ENCODE measurements around the gene CLC.

CLC gene

GRCh38 chr19:39752390-39752789 is 14.6 kb upstream of the CLC start:
- H3K27ac ChIP-seq (ENCODE audit: low read depth, low read length) = no peak overlapping the region
- H3K4me3 ChIP-seq (ENCODE audit: low read depth in 1 of 2, low read length in 2 of 2) = no peak overlapping the region
- H3K9me3 ChIP-seq (ENCODE audit: low read length) = no peaks in the 10 kb centered on the region
- no peak overlapping the region for H3K9ac ChIP-seq (ENCODE audit: low read length)
- no peaks in the 10 kb centered on the region for H3K4me1 ChIP-seq (ENCODE audit: insufficient read depth, low read length)
- peaks cover 0 to 4% of the 10 kb centered on the region in 2 donors for H3K27me3 ChIP-seq (ENCODE audit: control insufficient read depth in 1 of 2, insufficient read depth in 2 of 2, low read length in 2 of 2)
- no peaks in the 10 kb centered on the region for H3K36me3 ChIP-seq (ENCODE audit: insufficient read depth, low read length)

GRCh38 chr19:39749981-39750380 is 12.2 kb upstream of the CLC start:
- Histone ChIP-seq H3K36me3 (ENCODE audit: insufficient read depth, low read length) (no peaks in the 10 kb centered on the region), H3K27ac (ENCODE audit: low read depth, low read length) (no peak overlapping the region)

GRCh38 chr19:39746836-39747529 is 9.2 kb upstream of the CLC start:
- no peaks in the 10 kb centered on the region for H3K9me3 ChIP-seq (ENCODE audit: low read length)
- no peaks in the 10 kb centered on the region for H3K36me3 ChIP-seq (ENCODE audit: insufficient read depth, low read length)
- no peak overlapping the region for H3K27ac ChIP-seq (ENCODE audit: low read depth, low read length)
- H3K4me1 ChIP-seq (ENCODE audit: insufficient read depth, low read length) = no peaks in the 10 kb centered on the region
- H3K4me3 ChIP-seq (ENCODE audit: low read depth in 1 of 2, low read length in 2 of 2) = no peak overlapping the region
- no peaks in the 10 kb centered on the region for H3K27me3 ChIP-seq (ENCODE audit: control insufficient read depth in 1 of 2, insufficient read depth in 2 of 2, low read length in 2 of 2)
- H3K9ac ChIP-seq (ENCODE audit: low read length) = no peak overlapping the region

More at GRCh38 chr19:39749981-39750380, 12.2 kb upstream of the CLC start:
- Histone ChIP-seq H3K9ac (ENCODE audit: low read length) (no peak overlapping the region), H3K4me1 (ENCODE audit: insufficient read depth, low read length) (no peaks in the 10 kb centered on the region), H3K9me3 (ENCODE audit: low read length) (no peaks in the 10 kb centered on the region), H3K27me3 (ENCODE audit: control insufficient read depth in 1 of 2, insufficient read depth in 2 of 2, low read length in 2 of 2) (peaks cover 0 to 4% of the 10 kb centered on the region in 2 donors), H3K4me3 (ENCODE audit: low read depth in 1 of 2, low read length in 2 of 2) (no peak overlapping the region)

GRCh38 chr19:39745643-39746042 is 7.8 kb upstream of the CLC start:
- Histone ChIP-seq H3K27ac (ENCODE audit: low read depth, low read length) (no peak overlapping the region), H3K4me1 (ENCODE audit: insufficient read depth, low read length) (no peaks in the 10 kb centered on the region), H3K4me3 (ENCODE audit: low read depth in 1 of 2, low read length in 2 of 2) (no peak overlapping the region), H3K9me3 (ENCODE audit: low read length) (no peaks in the 10 kb centered on the region), H3K27me3 (ENCODE audit: control insufficient read depth in 1 of 2, insufficient read depth in 2 of 2, low read length in 2 of 2) (no peaks in the 10 kb centered on the region), H3K36me3 (ENCODE audit: insufficient read depth, low read length) (no peaks in the 10 kb centered on the region), H3K9ac (ENCODE audit: low read length) (no peak overlapping the region)

GRCh38 chr19:39740395-39740794 is 2.6 kb upstream of the CLC start:
- Histone ChIP-seq H3K27ac (ENCODE audit: low read depth, low read length) (no peak overlapping the region), H3K36me3 (ENCODE audit: insufficient read depth, low read length) (no peaks in the 10 kb centered on the region), H3K4me1 (ENCODE audit: insufficient read depth, low read length) (no peaks in the 10 kb centered on the region), H3K9ac (ENCODE audit: low read length) (no peak overlapping the region), H3K27me3 (ENCODE audit: control insufficient read depth in 1 of 2, insufficient read depth in 2 of 2, low read length in 2 of 2) (peaks cover 0 to 5% of the 10 kb centered on the region in 2 donors), H3K9me3 (ENCODE audit: low read length) (no peaks in the 10 kb centered on the region), H3K4me3 (ENCODE audit: low read depth in 1 of 2, low read length in 2 of 2) (no peak overlapping the region)

- Histone ChIP-seq H3K9ac (ENCODE audit: low read length) (no peak overlapping the region), H3K4me1 (ENCODE audit: insufficient read depth, low read length) (no peaks in the 10 kb centered on the region), H3K9me3 (ENCODE audit: low read length) (no peaks in the 10 kb centered on the region), H3K4me3 (ENCODE audit: low read depth in 1 of 2, low read length in 2 of 2) (no peak overlapping the region), H3K36me3 (ENCODE audit: insufficient read depth, low read length) (no peaks in the 10 kb centered on the region), H3K27me3 (ENCODE audit: control insufficient read depth in 1 of 2, insufficient read depth in 2 of 2, low read length in 2 of 2) (peaks cover 0 to 5% of the 10 kb centered on the region in 2 donors), H3K27ac (ENCODE audit: low read depth, low read length) (no peak overlapping the region)
Observed at GRCh38 chr19:39738814-39739213, 985 bp upstream of the CLC start.

GRCh38 chr19:39737351-39737750 is 478 bp downstream of the CLC start:
- Histone ChIP-seq H3K4me1 (ENCODE audit: insufficient read depth, low read length) (no peaks in the 10 kb centered on the region), H3K36me3 (ENCODE audit: insufficient read depth, low read length) (no peaks in the 10 kb centered on the region), H3K9ac (ENCODE audit: low read length) (no peak overlapping the region), H3K27ac (ENCODE audit: low read depth, low read length) (no peak overlapping the region), H3K4me3 (ENCODE audit: low read depth in 1 of 2, low read length in 2 of 2) (no peak overlapping the region), H3K9me3 (ENCODE audit: low read length) (no peaks in the 10 kb centered on the region), H3K27me3 (ENCODE audit: control insufficient read depth in 1 of 2, insufficient read depth in 2 of 2, low read length in 2 of 2) (peaks cover 0 to 5% of the 10 kb centered on the region in 2 donors)

- H3K4me1 ChIP-seq (ENCODE audit: insufficient read depth, low read length) = no peaks in the 10 kb centered on the region
- H3K9ac ChIP-seq (ENCODE audit: low read length) = no peak overlapping the region
- H3K36me3 ChIP-seq (ENCODE audit: insufficient read depth, low read length) = no peaks in the 10 kb centered on the region
- H3K27ac ChIP-seq (ENCODE audit: low read depth, low read length) = no peak overlapping the region
- no peak overlapping the region for H3K4me3 ChIP-seq (ENCODE audit: low read depth in 1 of 2, low read length in 2 of 2)
- no peaks in the 10 kb centered on the region for H3K9me3 ChIP-seq (ENCODE audit: low read length)
- H3K27me3 ChIP-seq (ENCODE audit: control insufficient read depth in 1 of 2, insufficient read depth in 2 of 2, low read length in 2 of 2) = peaks cover 0 to 5% of the 10 kb centered on the region in 2 donors
Observed at GRCh38 chr19:39736088-39736487, 1.7 kb downstream of the CLC start.

GRCh38 chr19:39735688-39736087 is 2.1 kb downstream of the CLC start:
- Histone ChIP-seq H3K4me3 (ENCODE audit: low read depth in 1 of 2, low read length in 2 of 2) (no peak overlapping the region), H3K36me3 (ENCODE audit: insufficient read depth, low read length) (no peaks in the 10 kb centered on the region), H3K9ac (ENCODE audit: low read length) (no peak overlapping the region), H3K4me1 (ENCODE audit: insufficient read depth, low read length) (no peaks in the 10 kb centered on the region), H3K9me3 (ENCODE audit: low read length) (no peaks in the 10 kb centered on the region), H3K27ac (ENCODE audit: low read depth, low read length) (no peak overlapping the region), H3K27me3 (ENCODE audit: control insufficient read depth in 1 of 2, insufficient read depth in 2 of 2, low read length in 2 of 2) (peaks cover 0 to 5% of the 10 kb centered on the region in 2 donors)

- Histone ChIP-seq H3K27me3 (ENCODE audit: control insufficient read depth in 1 of 2, insufficient read depth in 2 of 2, low read length in 2 of 2) (peaks cover 0 to 5% of the 10 kb centered on the region in 2 donors), H3K4me1 (ENCODE audit: insufficient read depth, low read length) (no peaks in the 10 kb centered on the region), H3K9me3 (ENCODE audit: low read length) (no peaks in the 10 kb centered on the region), H3K4me3 (ENCODE audit: low read depth in 1 of 2, low read length in 2 of 2) (no peak overlapping the region), H3K36me3 (ENCODE audit: insufficient read depth, low read length) (no peaks in the 10 kb centered on the region), H3K9ac (ENCODE audit: low read length) (no peak overlapping the region), H3K27ac (ENCODE audit: low read depth, low read length) (no peak overlapping the region)
Observed at GRCh38 chr19:39733841-39734240, 4.0 kb downstream of the CLC start.

GRCh38 chr19:39731685-39732084 is 6.1 kb downstream of the CLC start:
- Histone ChIP-seq H3K9ac (ENCODE audit: low read length) (no peak overlapping the region), H3K4me1 (ENCODE audit: insufficient read depth, low read length) (no peaks in the 10 kb centered on the region), H3K27me3 (ENCODE audit: control insufficient read depth in 1 of 2, insufficient read depth in 2 of 2, low read length in 2 of 2) (no peaks in the 10 kb centered on the region), H3K36me3 (ENCODE audit: insufficient read depth, low read length) (no peaks in the 10 kb centered on the region), H3K27ac (ENCODE audit: low read depth, low read length) (no peak overlapping the region), H3K9me3 (ENCODE audit: low read length) (no peaks in the 10 kb centered on the region), H3K4me3 (ENCODE audit: low read depth in 1 of 2, low read length in 2 of 2) (no peak overlapping the region)

GRCh38 chr19:39729594-39729993 is 8.2 kb downstream of the CLC start:
- Histone ChIP-seq H3K4me3 (ENCODE audit: low read depth in 1 of 2, low read length in 2 of 2) (no peak overlapping the region), H3K4me1 (ENCODE audit: insufficient read depth, low read length) (no peaks in the 10 kb centered on the region), H3K9me3 (ENCODE audit: low read length) (no peaks in the 10 kb centered on the region), H3K9ac (ENCODE audit: low read length) (no peak overlapping the region), H3K27me3 (ENCODE audit: control insufficient read depth in 1 of 2, insufficient read depth in 2 of 2, low read length in 2 of 2) (no peaks in the 10 kb centered on the region), H3K27ac (ENCODE audit: low read depth, low read length) (no peak overlapping the region), H3K36me3 (ENCODE audit: insufficient read depth, low read length) (no peaks in the 10 kb centered on the region)
